ENCODE data around the gene CRHR1.

CRHR1 gene

DNA sequence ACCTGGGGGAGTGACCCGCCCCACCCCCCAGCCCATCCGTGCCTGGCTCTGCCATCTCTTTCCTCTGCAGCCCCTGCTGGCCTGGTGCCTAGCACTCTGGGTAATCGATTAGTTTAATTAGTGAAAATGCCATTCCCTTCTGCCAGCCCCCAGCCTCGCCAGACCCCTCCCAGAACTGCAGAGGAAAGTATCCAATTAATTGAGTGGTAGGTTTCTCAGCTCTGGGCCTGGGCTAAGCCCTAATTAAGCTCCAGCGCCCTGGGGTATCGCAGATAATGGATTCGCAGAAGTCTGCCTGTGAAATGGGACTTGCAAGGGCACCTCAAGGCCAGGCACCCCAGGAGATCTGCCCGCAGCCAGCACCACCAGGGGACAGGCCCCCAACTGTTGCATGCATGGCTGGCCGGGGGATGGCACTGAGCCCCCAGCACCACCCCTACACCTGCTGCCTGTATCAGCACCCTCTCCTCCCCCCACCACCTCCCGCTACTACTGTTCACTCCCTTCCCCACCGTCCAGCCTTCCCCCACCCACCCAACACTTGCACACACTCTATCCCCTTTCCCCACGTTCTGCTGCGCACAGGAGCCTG, 40.9 kb downstream of the CRHR1 start:
- DNase-seq: no peak

DNA sequence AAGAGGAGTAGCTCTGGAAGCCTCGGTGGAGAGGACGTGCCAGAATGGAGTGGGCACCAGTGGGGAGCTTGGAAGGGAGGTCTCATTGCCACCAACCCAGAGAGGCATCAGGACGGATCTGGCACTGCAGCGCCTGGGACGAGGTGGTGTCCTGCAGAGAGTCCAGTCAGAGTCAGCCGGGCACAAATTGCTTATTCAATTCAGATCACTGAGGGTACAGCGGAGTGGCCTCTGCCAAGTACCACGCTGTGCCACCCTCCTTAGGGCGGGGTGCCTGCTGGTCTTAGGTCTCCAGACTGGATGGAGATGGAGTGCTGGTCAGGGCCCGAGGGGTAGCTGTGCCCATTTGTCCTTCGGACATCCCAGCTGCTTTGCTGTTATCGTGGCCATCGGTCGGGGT, 41.7 kb downstream of the CRHR1 start:
- no peak for DNase-seq

DNA sequence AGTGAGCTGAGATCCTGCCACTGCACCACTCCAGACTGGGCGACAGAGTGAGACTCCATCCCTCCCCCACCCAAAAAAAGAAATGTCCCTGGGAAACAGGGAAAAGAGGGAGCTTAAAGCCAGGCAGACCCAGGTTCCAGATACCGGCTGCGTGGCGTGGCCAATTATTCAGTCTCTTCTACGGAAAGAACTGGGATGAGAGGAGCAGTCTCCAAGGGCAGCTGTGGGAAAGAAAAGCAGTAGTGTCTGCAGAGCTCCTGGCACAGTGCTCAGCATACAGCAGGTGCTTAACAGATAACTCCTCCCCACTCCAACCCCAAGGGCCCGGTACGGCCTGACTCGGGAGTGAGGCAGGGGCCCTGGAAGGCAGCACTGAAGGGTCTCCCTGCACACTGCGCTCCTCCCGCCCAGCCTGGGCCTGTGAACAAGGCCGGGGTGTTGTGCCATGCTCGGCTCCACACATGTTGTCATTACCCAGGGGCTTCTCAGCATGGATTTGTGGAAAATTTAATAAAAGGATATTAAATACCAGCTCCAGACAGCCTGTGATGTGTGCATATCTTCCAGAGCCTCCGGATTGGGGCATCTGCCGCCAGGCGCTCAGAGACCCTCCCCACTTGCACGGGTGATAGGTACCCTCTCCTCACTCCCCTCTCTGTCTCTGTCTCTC, 42.9 kb downstream of the CRHR1 start:
- DNase-seq: no peak

DNA sequence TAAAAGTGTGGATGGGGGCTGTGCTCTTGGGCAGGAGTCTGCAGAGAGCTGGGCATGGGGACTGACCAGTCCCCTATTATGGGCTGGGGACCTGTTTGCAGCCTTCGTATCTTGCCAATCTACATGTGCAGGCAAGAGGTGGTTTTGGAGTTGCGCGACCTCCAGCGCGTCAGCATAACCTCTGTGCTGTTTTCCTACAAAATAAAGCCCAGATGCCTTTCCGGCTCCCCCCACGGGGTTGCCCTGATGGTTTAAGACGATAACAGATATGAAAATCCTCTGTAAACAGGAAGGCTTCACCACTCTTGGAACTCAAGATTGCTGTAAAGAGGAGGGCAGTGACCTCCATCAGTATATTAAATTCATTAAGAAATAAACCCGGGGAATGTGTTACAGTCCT, 44.1 kb downstream of the CRHR1 start:
- no peak for DNase-seq

DNA sequence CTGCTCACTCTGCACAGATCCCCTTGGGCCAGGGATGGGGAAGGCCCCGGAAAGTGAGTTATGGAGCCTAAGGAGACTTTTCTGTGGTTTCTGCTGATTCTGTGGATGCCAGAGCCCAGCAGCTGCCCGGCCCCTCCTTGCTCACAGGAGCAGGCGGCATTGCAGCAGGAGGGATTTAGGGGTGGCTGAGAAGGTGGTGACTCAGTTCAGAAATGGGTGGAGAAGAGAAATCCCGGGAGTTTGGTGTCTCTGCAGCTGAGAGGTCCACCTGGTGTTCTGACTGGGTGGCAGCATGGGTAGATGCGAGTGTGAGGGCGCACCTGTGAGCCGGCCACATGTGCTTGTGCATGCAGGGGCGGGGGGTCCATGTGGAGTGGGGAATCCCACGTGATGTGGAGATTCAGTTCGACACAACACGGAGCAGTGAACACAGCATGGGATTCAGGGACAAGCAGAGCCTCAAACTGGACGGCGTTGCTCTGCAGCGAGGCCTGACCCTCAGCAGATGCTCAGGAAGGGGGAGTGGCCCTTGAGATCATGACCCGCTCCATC, 44.5 kb downstream of the CRHR1 start:
- DNase-seq: no peak

DNA sequence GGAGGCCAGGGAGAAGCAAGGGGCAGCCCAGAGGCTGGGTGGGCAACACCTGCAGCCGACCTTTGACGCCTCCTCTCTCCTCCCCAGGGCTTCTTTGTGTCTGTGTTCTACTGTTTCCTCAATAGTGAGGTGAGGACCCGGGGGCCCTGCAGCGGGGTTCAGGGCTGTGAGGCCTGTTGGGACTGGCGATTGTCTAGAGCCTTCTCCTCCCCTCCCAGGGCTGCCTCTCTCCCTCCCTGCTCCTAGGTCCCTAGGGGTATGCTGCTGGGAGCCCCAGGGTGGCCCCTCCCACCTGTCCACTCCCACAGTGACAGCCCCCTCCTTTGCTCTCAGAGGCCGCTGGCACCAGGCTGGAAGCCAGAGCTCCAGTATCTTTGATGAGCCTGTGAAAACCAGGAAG, 49.8 kb downstream of the CRHR1 start:
- no peak for DNase-seq

DNA sequence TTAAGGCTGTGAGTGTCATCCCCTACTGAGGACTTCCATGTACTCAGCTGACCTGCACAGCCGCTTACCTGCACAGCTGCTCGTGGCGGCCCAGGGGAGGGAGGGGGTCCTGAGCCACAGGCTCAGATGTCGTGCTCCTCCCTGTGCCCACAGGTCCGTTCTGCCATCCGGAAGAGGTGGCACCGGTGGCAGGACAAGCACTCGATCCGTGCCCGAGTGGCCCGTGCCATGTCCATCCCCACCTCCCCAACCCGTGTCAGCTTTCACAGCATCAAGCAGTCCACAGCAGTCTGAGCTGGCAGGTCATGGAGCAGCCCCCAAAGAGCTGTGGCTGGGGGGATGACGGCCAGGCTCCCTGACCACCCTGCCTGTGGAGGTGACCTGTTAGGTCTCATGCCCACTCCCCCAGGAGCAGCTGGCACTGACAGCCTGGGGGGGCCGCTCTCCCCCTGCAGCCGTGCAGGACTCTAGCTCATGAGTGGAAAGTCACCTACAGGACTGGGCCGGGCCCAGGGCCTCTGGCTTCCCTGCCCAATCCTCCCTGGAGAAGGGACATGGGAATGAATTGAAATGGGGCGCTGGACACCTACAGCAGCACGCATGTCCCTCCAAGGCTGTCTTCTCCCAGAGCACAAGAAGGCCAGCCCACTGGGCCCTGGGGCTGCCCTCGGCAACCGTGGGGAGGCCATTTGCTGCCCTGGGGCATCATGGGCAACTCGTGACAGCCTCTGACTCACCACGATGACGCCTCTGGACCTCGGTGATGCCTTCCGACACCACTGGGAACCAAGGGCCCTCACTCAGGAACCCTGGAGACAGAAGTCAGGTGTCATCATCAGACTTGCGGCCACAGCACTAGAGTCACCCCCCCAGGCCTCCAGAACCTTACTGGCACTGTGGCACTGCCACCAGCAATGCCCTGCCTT, 50.6 kb downstream of the CRHR1 start:
- no peak for DNase-seq

DNA sequence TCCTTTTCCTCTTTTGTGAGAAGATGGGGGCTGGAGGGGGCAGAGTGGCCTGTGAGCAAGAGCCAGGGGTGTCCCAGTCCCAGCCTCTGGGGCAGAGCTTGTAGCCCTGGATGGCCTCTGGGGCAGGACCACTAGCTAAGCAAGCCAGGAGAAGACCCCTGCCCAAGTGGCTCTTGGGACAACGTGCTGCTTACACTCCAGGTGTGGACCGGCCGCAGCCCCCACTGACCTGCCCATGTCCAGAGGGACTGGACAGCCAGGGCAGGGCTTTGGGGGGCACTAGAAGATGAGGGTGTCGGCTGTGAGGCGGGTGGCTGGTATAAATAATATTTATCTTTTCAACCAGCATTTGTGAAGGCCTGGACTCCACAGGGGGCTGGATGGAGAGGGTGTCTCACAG, 51.4 kb downstream of the CRHR1 start:
- DNase-seq: no peak

DNA sequence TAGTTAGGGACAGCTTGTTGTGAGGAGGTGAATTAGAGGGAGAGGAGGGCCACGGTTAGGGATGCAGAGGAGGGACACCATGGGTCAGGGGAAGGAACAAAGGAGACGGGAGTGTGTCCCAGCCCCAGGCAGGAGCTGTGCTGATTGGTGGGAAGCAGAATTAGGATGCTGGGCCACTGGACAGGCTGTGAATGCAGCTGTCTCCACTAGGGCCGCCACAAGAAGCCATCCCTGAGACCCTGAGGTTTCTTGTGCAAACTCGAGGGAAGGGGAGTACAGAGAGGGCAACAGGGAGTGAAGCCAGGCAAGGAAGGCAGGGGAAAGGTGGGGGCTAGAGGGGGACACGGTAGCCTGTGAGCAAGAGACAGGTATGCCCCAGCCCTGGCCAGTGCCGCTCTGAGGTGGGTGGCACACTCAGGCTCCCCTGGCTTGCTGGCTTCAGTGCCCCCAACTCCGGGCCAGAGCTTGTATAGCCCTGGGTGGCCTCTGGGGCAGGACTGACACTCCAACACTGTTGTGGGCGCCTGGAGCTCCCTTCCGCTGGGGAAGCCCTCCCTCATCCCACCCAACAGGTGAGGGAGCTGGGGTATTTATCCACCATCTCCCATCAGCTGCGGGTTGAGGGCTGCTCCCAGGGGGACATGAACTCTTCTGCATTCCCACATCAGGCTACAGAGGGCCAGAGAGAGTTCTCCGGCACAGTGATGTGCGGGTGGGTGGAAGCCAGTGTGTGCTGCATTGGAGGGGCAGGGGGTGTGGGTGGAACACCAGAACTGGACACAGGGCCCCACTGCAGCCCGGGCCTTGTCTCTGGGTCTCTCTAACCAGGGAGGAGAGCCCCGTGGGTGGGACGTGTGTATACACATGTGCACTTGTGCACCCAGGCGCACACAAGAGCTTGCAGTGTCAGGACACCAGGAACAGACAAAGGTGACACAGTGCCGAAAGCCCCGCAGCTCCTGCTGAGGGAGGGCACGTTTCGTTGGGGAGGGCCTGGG, 52.2 kb downstream of the CRHR1 start:
- no peak for DNase-seq

DNA sequence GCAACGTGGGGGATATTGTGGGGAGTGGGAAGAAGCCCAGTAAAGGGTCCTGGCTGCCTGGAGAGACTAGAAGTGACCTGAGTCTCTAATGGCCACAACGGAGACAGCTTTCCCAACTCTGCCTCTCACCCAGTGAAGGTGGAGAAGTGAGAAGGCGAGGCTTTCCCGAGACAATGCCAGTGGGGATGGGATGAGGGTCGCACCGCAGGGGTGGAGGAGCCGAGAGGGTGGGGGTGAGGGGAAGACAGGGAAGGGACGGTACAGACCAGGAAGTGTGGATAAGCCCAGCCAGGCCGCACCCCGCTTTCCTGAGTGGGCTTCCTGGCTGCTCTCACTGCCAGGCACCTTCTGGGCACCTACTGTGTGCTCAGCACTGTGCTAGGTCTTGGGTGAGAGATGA, 53.1 kb downstream of the CRHR1 start:
- DNase-seq: no peak

DNA sequence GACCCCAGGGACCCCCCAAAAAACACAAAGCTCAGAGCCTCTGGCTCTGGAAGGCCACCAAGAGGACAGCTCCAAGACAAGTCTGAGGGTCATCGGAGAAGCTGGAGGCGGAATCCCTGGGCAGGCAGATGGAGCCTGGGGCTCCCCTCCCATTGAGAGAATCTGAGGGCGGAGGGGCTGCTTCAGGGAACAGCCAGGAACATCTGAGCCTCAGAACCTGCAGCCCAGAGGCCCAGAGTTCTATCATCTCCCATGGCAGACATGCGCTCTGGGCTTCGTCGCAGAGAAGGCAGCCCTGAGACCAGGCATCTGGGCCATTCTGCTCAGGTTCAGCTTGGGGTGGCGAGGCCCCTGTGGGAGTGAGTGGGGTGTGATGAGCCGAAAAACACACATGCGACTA, 53.5 kb downstream of the CRHR1 start:
- DNase-seq: no peak

DNA sequence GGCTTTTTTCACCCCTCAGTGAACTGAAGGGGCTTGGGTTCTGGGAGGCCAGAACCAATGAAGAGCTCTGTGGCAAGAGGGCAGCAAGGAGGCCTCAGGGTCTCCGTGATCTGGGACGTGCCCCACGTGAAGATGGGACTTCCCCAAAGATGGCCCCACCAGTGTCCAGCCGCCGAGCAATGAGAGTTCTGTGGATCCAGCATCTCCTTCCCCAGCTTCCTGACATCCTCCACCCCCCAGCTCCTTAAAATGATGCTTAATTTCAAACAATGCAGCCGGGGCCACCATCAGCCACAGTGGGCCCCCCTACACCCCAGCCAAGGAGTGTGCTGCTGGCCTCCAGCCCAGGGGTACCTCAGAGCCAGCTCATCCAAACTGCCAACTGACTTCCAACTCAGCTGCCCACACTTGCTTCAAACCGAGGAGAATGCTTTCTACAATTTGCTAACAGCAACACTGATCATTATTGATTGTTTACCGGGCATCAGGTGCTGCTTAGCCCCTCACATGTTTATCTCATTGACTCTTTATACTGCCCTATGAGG, 54.7 kb downstream of the CRHR1 start:
- DNase-seq: no peak

DNA sequence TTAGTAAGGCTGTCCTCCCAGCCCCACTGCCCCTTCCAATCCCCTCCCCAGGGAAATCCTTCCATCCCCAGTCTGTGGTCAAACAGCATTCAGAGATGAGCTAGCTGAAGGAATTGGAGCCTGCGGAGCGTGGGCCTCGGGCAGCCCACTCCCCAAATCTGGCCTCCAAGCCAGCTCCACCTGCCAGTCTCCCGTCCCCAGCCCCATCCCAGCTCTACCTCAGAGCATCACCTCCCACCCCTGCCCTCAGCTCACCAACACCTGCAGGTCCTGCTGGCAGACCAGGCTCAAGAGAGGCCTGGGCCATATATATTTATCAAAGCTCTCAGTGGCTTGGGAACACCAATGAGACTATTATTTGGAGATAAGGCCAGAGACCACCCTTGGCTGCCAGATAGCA, 55.3 kb downstream of the CRHR1 start:
- DNase-seq: no peak

DNA sequence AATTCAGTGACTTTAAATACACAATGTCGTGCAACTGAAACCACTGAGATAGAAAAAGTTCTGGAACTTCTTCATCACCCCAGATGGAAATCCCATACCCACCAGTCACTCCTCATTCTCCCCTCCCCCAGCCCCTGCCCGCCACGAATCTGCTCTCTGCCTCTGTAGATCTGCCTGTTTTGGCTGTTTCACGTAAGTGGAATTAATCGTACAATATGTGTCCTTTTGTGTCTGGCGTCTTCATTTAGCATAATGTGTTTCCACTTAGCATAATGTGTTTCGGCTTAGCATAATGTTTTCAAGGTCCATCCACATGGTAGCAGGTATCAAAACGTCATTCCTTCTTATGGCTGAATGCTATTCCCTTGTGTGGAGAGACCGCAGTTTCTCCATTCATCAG, 57.1 kb downstream of the CRHR1 start:
- no peak for DNase-seq

DNA sequence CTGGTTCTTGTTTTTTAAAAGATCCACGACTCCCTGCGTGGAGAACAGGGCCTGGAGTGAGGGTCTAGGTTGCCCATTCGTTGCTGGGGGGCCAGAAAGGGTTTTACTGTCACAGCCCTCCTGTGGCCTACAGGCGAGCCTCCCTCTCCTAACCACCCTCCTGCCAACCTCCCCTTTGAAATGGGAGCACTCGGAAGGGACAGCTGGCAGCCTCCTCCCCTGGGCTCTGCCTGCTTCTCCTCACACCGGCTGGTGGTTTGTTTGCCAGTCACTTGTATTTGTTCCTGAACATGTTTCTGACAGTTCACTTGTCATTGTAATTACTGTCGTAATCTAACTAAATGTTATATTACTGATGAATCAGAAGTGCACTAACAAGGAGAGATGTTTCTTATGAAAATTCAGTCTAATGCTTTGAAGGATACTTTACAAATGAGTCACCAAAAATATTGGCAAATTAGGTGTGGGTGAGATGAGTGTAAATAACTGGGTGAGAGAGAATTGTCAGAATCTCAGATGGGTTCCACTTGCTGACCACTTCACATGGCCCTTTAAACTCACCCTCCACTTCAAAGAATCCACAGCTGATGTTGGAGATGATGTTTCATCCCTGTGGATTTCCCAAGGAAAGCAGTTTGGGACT, 57.9 kb downstream of the CRHR1 start:
- no peak for DNase-seq

DNA sequence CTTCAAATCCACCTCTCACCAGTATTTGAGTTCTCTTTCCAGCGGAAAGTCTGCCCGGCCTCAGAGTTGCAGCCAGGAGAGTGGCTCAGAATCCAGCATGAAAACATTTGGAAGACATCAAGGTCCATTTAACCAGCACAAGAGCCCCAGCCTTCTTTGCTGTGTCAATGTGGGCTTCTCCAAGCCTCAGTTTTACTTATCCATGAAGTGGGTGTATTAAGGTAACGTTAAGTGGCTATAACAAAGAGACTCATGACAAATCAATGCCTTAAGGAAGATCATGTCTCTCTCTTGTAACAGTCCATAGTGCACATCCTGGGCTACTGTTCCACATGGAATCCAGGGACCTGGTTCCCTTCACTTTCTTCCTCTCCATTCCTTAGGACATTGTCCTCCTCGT, 59.6 kb downstream of the CRHR1 start:
- DNase-seq: no peak

DNA sequence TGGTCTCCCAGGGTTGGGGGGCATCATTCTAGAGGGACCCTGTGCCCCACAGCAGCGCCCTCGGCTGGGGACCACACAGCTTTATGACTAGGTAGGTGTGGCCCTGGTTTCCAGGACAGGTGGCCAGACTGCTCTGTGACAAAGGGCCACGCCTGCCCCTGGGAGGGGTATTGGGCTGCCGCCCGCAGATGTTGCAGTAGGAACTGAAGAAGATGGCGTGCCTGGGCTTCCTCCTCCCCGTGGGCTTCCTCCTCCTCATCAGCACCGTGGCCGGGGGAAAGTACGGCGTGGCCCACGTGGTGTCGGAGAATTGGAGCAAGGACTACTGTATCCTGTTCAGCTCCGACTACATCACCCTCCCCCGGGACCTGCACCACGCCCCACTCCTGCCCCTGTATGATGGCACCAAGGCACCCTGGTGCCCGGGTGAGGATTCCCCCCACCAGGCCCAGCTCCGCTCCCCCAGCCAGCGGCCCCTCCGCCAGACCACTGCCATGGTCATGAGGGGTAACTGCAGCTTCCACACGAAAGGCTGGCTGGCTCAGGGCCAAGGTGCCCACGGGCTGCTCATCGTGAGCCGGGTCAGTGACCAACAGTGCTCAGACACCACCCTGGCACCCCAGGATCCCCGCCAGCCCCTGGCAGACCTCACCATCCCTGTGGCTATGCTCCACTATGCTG, 60.7 kb downstream of the CRHR1 start, which contains the start of gene SPPL2C:
SPPL2C (plus strand) TSS at position 187 of the 681 bp plus-strand sequence; CDS start at position 213, 26 bp downstream.
- DNase-seq: no peak

DNA sequence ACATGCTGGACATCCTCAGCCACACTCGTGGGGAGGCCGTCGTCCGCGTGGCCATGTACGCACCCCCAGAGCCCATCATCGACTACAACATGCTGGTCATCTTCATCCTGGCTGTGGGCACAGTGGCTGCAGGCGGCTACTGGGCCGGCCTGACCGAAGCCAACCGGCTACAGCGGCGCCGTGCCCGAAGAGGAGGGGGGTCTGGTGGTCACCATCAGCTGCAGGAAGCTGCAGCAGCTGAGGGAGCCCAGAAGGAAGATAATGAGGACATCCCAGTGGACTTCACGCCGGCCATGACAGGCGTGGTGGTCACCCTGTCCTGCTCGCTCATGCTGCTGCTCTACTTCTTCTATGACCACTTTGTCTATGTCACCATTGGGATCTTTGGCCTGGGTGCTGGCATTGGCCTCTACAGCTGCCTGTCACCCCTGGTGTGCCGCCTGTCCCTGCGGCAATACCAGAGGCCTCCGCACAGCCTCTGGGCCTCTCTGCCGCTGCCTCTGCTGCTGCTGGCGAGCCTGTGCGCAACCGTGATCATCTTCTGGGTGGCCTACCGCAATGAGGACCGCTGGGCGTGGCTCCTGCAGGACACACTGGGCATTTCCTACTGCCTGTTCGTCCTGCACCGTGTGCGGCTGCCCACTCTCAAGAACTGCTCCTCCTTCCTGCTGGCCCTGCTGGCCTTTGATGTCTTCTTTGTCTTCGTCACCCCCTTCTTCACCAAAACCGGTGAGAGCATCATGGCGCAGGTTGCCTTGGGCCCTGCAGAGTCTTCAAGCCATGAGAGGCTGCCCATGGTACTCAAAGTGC, 61.5 kb downstream of the CRHR1 start:
- DNase-seq: no peak

DNA sequence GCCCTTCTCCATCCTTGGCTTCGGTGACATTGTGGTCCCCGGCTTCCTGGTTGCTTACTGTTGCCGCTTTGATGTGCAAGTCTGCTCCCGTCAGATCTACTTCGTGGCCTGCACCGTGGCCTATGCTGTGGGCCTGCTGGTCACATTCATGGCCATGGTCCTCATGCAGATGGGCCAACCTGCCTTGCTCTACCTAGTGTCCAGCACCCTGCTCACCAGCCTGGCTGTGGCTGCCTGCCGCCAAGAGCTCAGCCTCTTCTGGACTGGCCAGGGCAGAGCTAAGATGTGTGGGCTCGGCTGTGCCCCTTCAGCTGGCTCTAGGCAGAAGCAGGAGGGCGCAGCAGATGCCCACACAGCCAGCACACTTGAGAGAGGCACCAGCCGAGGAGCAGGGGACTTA, 62.1 kb downstream of the CRHR1 start:
- DNase-seq: no peak

DNA sequence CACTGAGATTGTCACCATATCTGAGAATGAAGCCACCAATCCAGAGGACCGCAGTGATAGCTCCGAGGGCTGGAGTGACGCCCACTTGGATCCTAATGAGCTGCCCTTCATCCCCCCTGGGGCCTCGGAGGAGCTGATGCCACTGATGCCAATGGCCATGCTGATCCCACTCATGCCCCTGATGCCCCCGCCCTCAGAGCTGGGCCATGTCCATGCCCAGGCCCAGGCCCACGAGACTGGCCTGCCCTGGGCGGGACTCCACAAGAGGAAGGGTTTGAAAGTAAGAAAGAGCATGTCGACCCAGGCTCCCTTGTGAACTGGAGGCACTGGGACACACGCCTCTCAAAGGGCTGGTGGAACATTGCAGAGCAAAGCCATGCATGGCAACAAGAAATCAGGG, 62.5 kb downstream of the CRHR1 start:
- no peak for DNase-seq
